ENCODE data around the gene VPS4B.

DNA sequence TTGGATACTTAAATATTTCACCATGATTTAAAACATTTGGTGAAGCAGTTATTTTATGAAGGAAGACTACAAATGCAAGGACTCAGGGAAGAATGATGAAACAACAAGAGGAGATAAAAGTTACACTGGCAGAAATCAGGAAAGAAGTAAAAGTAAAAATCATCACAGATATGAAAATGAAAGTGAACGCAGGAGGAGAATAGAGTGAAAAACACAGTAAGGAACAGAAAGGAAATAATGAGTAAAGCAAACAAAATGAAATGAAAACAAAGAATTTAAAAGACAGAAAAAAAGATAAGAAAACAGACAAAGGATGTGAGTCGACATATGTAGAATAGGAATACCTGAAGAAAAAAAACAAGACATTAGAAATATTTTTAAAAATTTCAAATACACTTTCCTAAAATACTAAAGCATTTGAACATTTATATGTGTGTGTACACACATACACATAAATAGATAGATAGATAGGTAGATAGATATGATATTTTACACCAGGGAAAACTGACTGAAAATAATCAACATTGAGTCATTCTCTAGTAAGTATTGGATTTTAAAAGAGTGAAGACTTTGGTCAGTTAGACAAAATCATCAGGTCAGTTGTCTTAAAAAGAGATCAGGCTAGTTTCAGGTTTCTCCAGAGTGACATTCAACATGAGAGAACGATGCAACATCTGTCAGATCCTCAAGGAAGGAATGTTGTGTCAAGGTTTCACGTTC is 43.2 kb downstream of the VPS4B start:
- TF ChIP-seq POLR2A (IDR thresholded peaks at IDR 0.05) (no peak), CTCF (IDR thresholded peaks at IDR 0.05) (no peak), EP300 (IDR thresholded peaks at IDR 0.05) (no peak)

Measured in ovary (tissue), 3 donors.